ENCODE results near the gene TGFBR1.

DNA sequence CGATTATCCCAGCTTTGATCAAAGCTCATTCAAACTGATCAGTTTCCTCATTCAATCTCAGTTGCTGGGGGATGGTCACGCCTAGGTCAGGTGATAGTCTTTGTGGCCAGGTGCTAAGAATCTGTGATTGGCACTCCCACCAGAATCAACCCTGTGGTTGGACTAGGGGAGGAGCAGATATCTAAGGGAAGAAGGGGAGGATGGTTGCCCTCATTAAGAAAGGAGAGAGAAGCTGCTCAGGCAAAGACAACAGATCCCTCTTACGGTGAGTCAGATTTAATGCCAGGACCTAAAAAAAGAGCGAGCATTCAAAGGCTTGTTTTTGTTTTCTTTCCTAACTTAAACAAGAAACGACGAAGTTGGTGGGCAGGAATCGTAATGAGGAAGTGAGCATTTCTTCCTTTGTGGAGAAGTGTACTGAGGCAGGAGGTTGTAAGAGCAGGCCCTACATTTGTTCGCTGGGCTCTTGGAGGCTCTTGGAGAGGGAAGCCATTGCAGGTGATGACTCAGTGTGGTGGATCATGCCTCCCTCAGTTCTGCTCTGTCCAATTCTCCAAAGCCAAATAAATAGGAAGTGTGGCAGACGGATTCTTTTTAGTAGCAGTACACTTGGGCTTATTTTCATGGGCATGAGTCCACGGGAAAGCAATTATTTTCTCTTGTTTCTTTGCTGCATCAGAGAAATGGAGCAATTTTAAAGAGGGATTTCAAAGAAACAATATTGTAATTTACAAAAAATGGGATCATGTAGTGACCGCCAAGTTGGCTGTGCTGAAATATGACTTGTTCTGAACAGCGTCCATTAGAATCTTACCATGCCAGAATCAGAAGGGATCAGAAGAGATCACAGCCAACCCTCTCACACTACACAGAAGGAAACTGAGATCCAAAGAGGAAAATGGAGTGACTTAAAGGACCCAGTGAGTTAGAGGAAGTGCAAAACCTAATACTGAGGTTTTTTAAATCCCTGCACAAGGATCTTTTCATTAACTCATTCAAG lies 18.7 kb upstream of the TGFBR1 start:
- TF ChIP-seq, protein P1, sequence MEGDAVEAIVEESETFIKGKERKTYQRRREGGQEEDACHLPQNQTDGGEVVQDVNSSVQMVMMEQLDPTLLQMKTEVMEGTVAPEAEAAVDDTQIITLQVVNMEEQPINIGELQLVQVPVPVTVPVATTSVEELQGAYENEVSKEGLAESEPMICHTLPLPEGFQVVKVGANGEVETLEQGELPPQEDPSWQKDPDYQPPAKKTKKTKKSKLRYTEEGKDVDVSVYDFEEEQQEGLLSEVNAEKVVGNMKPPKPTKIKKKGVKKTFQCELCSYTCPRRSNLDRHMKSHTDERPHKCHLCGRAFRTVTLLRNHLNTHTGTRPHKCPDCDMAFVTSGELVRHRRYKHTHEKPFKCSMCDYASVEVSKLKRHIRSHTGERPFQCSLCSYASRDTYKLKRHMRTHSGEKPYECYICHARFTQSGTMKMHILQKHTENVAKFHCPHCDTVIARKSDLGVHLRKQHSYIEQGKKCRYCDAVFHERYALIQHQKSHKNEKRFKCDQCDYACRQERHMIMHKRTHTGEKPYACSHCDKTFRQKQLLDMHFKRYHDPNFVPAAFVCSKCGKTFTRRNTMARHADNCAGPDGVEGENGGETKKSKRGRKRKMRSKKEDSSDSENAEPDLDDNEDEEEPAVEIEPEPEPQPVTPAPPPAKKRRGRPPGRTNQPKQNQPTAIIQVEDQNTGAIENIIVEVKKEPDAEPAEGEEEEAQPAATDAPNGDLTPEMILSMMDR (IDR thresholded peaks at IDR 0.05) = no peak
- no peak for TF ChIP-seq POLR2A (IDR thresholded peaks at IDR 0.05)
